HEK293 (cell line): ENCODE data around the gene AGAP1.

Experiments
- CTCF ChIP-seq: fragments of 450-650 bp; formaldehyde crosslinking; IDR thresholded peaks from 2 replicates; pipeline ENCODE4 v1.5.1; 2016; ENCODE audit warnings: missing biosample characterization, missing genetic modification characterization
- KLF8 ChIP-seq: fragments of 450-650 bp; formaldehyde crosslinking; IDR thresholded peaks from 2 replicates; pipeline ENCODE4 v1.5.1; 2016; ENCODE audit warnings: missing biosample characterization, missing genetic modification characterization
- MZF1 ChIP-seq: fragments of 450-650 bp; formaldehyde crosslinking; IDR thresholded peaks from 2 replicates; pipeline ENCODE4 v1.5.1; 2017; ENCODE audit warnings: missing biosample characterization, missing genetic modification characterization, borderline replicate concordance
- ZBTB21 ChIP-seq: fragments of 450-650 bp; formaldehyde crosslinking; IDR thresholded peaks from 2 replicates; pipeline ENCODE4 v1.5.1; 2017; ENCODE audit warnings: missing biosample characterization, missing genetic modification characterization
- ZNF473 ChIP-seq: fragments of 450-650 bp; formaldehyde crosslinking; IDR thresholded peaks from 2 replicates; pipeline ENCODE4 v1.5.1; 2017; ENCODE audit warnings: missing biosample characterization, missing genetic modification characterization
- ZNF530 ChIP-seq: fragments of 450-650 bp; formaldehyde crosslinking; IDR thresholded peaks from 2 replicates; pipeline ENCODE4 v1.5.1; 2016; ENCODE audit warnings: low read depth, missing biosample characterization, missing genetic modification characterization

GRCh38 chr2:236169741-236170589, 676.1 kb downstream of the AGAP1 start:
- TF ChIP-seq ZBTB21 (no peak), ZNF473 (tag by site-specific recombination) (no peak), MZF1 (tag by site-specific recombination) (no peak), KLF8 (tag by site-specific recombination) (no peak), ZNF530 (tag by site-specific recombination) (no peak), CTCF (tag by site-specific recombination) (no peak)
